CD4-positive, alpha-beta T cell treated with Interleukin-15 for 4 hours (primary cell): Measurements from ENCODE around the gene STARD7.
"Not testable (repeated sequence)": the region's sequence is repeated elsewhere in the genome, so short reads cannot be mapped to it uniquely, and the experiment has no call there.

ENCODE experiments used
- DNase-seq: peaks from one replicate; pipeline ENCODE4 v3.0.0-alpha.2; 2020; ENCODE audit warnings: low spot score

The STARD7 gene

DNA sequence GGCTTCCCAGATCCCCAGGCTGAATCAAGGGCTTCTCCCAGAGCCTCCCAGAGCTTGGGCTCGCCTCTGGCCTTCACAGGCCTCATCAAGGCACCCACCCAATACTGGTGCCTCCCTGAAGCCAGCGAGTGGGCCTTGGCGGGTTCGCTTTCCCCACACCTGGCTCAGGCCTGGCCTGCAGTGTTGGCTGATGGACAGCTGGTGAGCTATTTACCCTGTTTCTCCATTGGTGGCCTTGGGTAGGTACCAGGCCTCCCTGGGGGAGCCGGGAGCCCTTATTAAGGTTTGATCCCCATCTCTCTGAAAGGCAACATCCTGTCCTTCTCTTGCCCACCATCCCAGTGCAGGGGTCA, 45.2 kb downstream of the STARD7 start:
- no peak for DNase-seq

DNA sequence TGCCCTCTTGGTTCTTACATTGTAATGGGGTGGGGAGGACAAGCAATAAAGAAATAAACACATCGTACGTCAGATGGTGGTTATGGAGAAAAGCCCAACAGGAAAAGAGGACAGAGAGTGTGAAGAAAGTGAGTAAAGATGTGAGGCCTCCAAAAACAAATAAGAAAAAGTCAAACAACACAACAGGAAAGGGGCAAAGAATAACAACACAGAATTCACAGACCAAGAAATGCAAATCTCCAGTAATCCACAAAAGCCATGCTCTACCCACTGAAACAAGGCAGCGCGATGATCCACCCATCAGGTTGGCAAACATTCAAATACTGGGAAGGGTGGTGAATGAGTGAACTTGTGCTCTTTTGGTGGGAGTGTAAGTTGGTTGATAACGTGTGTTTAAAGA, 46.7 kb downstream of the STARD7 start:
- DNase-seq, result no peak

DNA sequence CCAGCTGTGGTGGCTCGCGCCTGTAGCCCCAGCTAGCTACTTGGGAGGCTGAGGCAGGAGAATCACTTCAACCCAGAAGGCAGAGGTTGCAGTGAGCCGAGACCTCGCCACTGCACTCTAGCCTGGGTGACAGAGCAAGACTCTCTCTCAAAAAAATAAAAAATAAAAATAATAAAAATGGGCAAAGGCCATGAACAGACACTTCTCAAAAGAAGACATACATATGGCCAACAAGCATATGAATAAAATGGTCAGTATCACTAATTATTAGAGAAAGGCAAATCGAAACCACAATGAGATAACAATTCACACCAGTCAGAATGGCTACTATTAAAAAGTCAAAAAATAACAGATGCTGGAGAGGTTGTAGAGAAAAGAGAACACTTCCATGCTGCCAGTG, 48.3 kb downstream of the STARD7 start:
- not testable (repeated sequence) for DNase-seq

DNA sequence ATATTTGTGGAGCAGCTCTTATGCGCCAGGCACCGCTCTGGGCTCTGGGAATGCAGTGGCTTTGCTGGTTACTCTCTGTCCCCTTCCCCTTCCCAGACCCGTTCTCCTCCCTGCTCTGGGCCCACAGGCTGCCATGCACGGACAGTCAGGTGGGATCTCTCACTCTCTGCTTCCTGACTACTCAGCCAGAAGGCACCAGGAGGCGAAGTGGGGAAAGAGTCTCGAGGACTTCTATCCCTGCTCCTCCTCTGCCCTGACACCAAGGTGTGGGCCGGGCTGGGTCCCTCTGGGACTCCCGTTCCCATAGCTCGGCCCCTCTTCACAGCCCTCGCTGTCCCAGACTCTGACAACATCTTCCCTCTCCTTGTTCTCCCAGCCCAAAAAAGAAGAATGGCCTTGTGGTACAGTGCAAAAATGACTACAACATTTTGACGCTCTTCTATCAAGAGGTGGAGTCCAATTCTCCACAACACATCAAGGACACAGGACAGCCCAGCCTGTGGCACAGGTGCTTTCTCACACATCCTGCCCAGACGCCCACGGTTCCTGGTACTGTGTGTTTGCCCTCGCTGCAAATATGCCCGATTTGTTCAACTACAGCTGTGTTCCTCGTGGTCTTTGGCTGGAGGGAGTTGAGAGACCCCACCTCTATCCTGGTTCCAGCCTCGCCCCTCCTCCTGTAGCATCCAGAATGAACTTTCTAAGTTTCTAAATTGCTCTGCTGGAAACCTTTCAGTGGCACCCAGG, 49.4 kb downstream of the STARD7 start:
- DNase-seq, result peak; percentile 43

DNA sequence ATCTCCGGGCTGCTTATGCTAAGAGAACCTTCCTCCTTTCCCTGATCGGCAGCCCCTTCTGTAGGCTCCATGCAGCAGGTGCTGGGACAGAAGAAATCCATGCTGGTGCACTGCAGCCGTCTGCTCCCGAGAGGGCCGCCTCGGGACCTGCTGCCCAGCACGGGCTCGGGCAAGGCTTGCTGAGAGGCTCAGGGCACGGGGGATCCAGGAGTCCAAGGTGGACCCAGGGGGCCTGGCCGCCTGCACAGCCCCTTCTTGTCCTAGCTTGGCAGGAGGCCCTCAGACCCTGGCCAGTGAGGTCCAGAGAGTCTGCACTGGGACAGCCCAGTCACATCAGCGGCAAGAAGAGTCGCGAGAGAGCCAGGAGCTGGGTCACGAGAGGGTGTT, 50.1 kb downstream of the STARD7 start:
- DNase-seq, result no peak

DNA sequence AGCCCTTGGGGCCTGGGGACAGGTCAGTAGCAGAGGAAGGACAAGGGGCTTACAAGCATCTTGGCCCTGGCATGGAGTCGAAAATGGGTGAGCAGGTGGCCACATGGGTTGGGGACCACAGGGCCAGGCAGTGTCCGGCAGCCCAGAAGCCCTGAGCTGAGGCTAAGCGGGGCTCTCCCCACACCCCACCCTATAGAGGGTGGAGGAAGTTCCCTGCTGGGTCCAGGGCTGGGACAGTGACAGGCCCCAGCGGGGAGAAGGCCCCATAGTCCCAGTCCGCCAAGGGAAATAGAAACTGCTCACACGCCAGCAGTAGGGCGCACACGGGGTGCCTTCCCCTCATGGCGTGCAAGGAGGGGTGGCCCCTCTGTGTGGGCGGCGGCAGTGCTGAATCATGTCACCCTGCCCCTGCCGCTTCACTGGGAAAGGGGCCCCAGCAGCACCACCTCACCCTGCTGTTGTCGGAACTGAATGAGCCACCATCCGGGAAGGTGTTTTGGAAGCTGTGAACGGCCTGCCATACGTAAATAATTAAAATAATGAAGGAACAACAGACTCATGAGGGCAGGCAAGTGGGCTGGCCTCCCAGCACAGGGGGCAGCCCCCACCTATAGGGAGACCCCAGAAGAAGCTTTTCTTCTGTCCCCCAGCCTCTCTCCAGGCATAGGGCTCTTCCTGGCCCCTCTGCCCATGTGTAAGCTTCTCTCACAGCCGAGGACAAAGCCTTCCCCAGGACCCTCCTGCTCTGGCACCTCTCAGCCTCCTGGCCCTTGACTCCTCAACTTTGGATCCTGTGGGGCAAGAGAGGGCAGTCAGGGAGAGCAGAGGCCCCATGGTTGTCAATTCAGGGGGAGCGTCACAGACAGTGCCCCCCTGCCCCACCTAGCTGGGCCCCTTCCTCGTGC, 50.7 kb downstream of the STARD7 start:
- DNase-seq, result peak; percentile 76

DNA sequence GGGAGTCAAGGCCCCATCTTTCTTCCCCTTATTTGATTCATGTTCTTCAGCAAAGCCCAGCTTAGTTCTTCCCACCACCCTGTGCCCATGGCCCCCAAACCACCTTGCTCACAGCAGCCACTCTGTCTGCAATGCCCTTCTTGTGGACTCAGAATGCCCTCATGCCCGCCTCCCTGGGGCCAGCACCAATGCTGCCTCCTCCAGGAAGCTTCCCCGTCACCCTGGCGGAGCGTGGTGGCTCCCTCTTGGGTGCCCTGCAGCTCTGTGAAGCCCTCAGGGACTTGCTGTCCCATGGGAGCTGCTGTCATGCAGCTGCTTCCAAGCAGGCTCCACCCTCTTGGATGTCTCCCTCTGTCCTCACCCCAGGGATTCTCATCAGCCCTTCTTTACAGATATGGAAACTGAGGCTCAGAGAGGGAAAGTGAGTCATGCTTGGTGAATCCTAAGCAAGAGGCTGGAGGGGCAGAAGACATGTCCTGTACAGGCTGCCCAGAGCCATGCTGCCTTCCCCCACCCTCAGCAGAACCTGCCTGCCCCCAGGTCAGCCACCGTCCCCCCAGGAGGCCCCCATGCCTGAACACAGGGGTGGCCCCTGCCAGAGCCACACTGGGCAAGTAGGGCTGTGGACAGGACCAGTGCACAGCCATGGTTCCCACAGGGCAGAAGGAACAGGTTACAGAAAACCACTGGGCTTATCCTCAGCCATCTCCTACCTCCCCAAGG, 51.5 kb downstream of the STARD7 start:
- DNase-seq, result no peak

DNA sequence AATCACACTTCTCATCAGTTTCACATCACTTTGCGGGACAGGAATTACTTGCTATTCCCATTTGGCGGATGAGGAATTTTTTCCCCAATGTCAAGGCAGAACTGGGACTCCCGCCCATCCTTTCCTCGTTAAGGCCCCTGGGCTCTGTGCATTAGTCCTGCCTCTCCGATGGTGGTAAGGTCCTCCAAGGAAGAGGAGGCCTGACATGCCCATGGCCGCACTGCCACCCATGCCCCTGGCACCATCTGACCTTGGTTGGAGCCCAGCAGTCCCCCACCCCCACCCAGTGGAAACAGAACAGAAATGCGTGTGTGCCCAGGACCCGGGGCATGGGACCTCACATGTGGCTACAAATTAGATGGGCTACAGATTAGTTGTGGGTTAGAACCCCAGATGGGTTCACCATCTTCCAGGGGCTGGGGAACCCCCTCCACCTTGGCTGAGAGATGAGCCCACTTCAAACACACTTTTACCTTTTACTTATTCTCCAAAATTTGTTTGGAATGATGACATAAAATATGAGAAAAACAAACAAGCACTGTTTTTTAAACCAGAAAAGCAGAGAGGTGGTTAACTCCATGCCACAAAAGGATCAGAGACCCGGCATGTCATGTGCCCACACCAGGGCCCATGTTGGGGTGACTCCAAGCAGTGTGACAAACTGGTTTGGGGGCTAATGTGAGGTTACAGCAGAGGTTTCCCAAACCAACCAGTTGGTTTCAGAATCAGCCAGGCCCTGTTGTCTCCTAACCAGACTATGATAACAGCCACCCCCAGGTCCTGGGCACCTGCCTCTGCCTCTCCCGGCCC, 52.4 kb downstream of the STARD7 start:
- DNase-seq, result no peak

DNA sequence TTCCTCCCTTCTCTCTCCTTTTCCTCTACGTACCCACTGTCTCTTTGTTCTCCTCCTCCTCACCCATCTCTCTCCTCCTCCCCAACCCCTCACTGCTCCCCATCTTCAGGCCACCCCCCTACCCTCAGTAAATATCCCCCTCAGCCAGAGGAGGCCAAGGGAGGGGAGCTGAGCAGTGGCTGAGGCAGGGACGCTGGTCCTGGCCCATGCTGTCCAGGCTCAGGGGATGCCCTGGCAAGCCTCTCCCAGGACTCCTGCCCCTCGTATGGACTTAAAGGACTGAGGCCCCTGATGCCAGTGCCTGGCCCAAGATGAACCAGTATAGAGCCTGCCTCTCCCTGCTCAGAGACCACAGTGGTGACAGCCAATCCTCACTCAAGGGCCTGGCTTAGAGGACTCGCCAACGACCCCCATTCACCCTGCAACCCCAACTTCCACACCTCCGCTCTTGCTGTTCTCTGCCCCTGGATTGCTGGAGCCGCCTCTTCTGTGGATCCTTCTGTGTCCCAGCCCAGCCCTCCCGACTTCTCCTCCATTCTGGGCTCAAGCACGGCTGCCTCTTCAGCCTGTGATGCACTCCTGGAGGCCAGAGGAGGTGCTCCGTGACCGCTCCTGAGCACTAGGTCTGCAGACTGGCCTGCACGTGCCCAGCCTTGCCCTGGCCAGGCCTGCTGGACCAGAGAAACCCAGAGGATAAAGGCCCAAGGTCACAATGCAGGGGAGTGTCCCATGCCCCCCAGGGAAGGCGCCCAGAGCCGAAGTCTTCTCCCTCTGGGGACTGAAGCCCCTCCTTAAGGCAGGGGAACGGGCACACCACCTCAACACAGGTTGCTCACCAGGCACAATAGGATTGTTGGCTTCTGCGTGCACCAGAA, 53.9 kb downstream of the STARD7 start:
- no peak for DNase-seq

DNA sequence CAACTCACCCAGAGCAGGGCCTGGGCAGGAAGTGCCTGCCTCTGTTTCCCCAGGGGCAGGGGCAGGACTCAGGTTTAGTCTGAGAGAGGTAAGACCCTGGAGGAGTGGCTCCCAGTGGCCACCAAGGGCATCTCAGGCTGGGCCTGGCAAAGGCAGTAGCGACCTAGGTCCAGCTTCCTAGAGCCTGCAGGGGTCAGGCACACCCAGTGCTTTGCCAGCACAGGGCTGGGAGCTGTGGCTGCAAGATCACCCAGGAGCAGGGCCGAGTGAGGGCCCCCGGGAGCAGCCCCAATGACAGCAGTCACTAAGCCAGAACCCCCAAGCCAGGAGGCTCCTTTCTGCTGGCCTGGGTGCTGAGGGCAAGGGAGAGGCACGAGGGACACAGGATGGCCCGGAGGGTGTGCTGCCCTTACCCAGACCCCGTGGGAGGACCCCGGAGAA, 54.6 kb downstream of the STARD7 start:
- no peak for DNase-seq

DNA sequence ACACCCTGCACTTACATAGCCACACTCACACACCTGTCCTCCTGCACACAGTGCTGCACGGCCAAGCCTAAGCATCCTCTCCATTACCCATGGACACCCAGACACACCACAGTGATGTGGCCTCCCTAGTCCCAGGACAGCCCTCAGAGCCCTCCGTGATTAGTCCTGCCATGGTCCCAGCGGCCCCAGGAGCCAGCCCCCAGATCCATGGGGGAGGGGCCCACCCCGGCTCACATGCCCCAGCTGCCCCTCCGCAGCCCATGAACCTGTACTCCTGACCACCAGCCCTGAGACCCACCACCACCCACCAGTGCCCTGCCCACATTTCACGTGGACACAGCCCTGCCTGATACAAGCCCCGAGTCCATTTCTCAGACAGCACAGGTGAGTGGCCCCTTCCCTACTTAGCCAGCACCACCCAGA, 55.3 kb downstream of the STARD7 start:
- DNase-seq, result no peak

DNA sequence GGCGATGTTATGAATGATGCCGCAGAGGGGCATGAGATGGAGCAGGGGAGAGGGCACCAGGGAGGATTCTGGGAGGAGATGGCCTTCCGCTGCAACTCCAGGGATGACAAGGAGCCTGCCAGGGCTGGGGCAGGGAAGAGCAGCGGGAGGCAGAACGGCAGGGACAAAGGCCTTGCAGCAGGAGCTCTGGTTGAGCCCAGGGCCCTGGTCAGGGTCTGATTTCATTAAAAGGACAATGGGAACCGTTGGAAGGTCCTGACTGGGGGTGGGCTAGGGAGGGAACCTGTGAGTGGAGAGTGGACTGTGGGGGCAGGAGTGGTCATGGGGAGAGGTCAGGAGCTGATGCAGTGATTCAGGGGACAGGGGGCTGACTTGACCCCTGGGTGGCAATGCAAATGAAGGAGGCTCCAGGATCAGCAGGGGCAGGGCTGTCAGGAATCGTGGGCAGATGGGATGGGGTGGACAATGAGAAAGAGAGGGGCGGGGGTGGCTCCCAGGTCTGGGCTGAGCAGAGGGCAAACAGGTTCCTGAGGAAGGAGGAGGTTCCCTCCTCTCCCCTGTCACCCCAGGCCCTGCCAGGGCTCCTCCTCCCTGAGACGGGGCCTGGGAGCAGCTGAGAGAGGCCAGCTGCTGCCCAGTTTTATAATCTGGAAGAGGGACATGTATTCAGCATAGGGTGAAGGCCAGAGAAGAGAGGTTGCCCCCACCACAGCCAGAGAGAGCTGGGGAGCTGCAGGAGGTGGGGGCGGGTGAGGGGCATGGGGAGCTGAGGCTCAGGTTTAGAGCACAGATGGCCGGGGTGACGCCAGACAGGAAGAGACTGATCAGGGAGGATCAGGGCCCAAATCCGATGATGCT, 56.1 kb downstream of the STARD7 start:
- DNase-seq, result no peak

DNA sequence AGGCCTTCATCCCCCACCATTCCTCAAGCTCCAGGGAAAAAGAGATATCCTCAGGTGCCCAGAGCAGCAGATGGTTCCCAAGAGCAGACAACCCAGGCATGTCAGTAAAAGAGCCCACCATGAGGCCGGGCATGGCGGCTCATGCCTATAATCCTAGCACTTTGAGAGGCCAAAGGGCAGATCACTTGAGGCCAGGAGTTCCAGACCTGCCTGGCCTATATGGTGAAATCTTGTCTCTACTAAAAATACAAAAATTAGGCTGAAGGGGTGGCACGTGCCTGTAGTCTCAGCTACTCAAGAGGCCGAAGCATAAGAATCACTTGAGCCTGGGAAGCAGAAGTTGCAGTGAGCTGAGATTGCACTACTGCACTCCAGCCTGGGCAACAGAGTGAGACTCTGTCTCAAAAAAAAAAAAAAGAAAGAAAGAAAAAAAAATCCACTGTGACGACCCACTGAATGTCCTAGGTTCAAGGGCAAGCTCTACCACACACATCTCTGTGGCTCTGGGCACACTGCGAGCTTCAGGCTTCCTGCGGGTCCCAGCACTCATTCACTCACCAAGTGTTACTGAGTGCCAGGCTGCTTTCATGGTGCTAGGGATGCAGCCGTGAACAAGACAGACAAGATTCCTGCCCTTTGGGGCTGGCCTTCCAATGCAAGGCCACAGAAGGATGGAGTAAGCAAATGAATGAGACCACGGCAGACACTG, 56.9 kb downstream of the STARD7 start:
- no peak for DNase-seq

DNA sequence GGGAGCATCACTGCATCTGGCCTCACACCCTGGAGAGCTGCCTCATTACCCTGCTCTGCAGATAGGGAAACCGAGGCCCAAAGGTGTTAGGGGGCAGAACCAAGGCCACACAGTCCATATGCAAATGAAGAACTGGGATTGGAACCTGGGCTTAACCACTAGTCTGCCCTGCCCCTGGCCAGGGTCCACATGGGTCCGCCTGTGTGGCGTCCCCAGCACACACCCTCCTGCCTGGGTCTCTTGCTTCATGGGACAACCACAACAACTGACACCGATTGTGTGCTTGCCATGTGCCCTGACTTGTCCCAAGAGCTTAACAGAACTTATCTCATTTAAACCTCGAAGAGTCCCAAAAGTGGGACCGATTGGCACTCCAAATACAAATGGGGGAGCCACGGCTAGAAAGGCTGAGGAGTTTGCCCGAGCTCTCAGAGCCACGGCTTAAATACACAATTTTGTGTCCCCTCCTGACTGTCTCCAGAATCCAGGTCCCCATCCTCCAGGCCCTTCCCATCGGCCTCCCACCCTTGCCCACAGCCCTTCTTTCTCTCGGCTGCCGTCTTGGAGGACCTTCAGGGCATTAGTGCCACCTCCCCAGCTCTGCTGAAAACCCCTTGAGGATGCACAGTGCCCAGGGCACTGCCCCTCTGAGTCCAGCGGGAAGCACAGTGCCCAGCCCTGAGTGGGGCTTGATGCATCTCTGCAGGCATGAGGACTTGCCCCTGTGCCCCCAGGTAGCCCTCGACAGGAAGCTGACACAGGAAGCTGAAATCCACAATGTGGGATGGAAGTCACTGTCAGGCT, 57.6 kb downstream of the STARD7 start:
- no peak for DNase-seq

DNA sequence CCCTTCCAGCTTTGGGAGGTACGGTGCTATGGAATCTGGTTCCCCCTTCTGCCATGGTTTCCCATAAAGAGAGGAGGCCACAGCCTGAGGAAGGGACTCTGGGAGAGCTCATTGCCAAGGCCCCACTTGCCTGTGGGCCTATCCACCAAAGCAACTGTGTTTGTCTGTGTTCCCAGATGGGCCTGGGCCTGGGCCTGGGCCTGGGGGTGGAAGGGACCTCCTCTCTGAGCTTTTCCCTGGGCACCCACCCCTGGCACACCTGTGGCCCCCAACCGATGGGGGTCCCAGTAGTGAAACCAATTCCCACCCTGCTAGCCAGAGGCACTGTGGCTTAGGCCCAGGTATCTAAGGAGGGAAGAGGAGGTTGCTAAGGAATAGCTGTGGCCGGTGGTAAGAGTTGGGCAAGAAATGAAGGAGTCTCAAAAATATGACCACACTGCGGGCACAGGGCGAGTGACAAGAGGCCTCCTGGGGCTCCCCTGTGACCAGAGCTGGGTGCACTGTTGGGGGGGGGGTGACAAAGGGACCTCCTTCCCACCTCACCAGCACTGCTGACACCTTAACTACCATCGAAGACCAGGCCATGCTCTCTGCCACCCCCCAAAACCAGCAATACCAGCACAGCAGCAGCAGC, 58.5 kb downstream of the STARD7 start:
- no peak for DNase-seq

DNA sequence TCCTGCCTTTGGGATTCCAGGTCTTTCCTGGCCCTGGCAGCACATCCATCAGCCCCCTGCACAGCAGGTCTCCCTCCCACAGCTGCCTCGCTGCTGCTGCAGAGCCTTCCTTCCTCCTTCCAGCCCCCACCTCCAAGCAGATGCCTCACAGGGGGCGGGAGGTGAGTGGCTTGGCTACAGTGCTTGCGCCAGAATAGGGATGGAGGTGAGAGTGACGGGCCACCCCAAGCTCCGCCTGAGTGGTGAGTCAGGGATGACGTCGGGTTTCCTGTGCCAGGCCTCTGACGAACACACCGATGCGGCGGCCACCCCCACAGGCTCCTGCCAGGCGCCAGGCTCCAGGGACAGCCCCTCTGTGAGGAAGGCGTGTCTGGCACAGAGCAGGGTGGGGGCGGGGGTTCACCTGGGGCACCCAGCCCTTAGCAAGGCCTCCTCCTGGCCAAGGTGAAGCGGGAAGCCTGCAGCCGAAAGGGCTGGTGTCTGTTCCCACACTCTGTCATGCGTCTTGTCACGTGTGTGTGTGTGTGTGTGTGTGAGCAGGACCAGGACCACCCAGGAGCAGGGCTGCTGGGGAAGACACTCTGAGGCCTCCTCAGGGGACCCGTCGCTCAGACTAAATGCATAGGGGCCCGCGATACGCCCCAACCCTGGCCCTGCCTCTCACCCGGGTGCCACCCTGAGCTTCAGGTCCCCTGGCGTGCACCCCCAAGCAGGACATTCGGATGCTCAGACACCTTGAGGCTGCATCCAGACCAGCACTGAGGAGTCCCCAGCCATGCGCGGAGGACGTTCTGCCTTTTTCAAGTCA, 60.0 kb downstream of the STARD7 start:
- DNase-seq, result peak; percentile 92

DNA sequence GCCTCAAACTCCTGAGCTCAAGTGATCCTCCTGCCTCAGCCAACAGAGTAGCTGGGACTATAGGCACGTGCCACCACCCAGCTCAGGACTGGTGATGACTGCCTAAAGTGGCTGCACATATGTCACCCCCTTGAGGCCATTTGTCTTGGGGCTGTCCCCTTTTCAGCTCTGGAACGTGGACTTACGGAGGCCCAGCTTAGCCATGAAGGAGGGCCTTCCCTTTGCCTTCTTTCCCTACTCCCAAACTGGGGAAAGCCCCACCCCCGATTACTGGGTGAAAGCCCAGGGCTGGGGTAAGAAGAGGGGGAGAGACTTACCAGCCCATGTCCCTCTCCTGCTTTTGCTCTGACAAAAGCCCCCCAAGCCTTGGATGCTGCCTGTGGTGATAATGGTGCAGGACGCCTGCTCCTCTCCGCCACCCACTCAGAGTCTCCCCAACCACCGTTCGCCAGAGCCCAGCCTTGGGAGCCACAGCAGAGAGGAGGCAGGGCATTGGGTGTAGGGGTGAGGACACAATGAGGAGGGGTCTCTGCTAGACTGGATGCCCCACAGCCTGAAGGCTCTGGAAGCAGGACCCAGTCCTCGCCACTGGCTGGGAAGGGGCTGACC, 60.9 kb downstream of the STARD7 start:
- no peak for DNase-seq
